K562 (cell line): ENCODE results near the gene DUOXA2. TPM values are rescaled to one million over a fixed set of nuclear protein-coding genes. Genes with fewer than 3 reads are reported as not detected.

Source experiments
- AFF1 ChIP-seq, 2 experiments: fragments of 450-650 bp; IDR thresholded peaks; 2 replicates each; pipeline ENCODE4 v1.6.1; 2018; ENCODE audit warnings: mild to moderate bottlenecking in 2 of 2, low read depth in 1 of 2; ENCODE audit not compliant: partially characterized antibody in 2 of 2
- ATF2 ChIP-seq: sonication (generic); formaldehyde crosslinking; IDR thresholded peaks from 2 replicates; pipeline ENCODE4 v1.8.1; 2022; ENCODE audit warnings: missing genetic modification reagents
- CXXC5 ChIP-seq: fragments of 250-450 bp; sonication (Bioruptor Pico); IDR thresholded peaks from 2 replicates; pipeline ENCODE4 v1.8.0; 2022; ENCODE audit warnings: inconsistent platforms, mild to moderate bottlenecking, moderate library complexity
- DLX4 ChIP-seq: fragments of 250-450 bp; sonication (Bioruptor Pico); IDR thresholded peaks from 2 replicates; pipeline ENCODE4 v1.6.1; 2021; ENCODE audit warnings: mild to moderate bottlenecking
- E2F6 ChIP-seq, 2 experiments: IDR thresholded peaks; 2 replicates each; pipeline ENCODE4 v1.6.1; 2011; ENCODE audit warnings: borderline replicate concordance in 1 of 2, control low read depth in 1 of 2, low read depth in 1 of 2, low read length in 1 of 2, mild to moderate bottlenecking in 1 of 2, mixed read lengths in 1 of 2, moderate library complexity in 1 of 2; ENCODE audit not compliant: insufficient read depth in 1 of 2, insufficient read length in 1 of 2, poor library complexity in 1 of 2, severe bottlenecking in 1 of 2; ENCODE audit errors: extremely low read depth in 1 of 2
- FOXA3 ChIP-seq, 2 experiments: fragments of 450-650 bp in 1 of 2; sonication (generic) in 1 of 2; formaldehyde crosslinking; IDR thresholded peaks in 1 of 2; conservative IDR thresholded peaks in 1 of 2; 2 replicates each; pipeline versions ENCODE4 v1.4.0 to v1.8.0; 2020 to 2022; ENCODE audit warnings: mild to moderate bottlenecking in 2 of 2, missing genetic modification reagents in 1 of 2
- HDAC8 ChIP-seq: fragments of 450-650 bp; IDR thresholded peaks from 2 replicates; pipeline ENCODE4 v1.6.1; 2016; ENCODE audit warnings: mild to moderate bottlenecking, missing genetic modification characterization, moderate library complexity, missing compliant biosample characterization
- HES1 ChIP-seq: fragments of 450-650 bp; IDR thresholded peaks from 2 replicates; pipeline ENCODE4 v1.6.1; 2016; ENCODE audit warnings: low read depth, mild to moderate bottlenecking, moderate library complexity
- HIVEP1 ChIP-seq: fragments of 250-450 bp; sonication (Bioruptor Pico); IDR thresholded peaks from 2 replicates; pipeline ENCODE4 v1.4.0; 2020; ENCODE audit warnings: mild to moderate bottlenecking
- HNRNPH1 ChIP-seq: fragments of 200-400 bp; formaldehyde crosslinking; optimal IDR thresholded peaks from 2 replicates; pipeline ENCODE3; 2017; ENCODE audit warnings: low read depth, mild to moderate bottlenecking, low read length, moderate library complexity
- TRIM25 ChIP-seq: fragments of 450-650 bp; IDR thresholded peaks from 2 replicates; pipeline ENCODE4 v1.7.0; 2016; ENCODE audit warnings: borderline replicate concordance
- TRIM28 ChIP-seq: fragments of 450-650 bp; IDR thresholded peaks from 2 replicates; pipeline ENCODE4 v1.6.1; 2017
- ZNF134 ChIP-seq: fragments of 250-450 bp; sonication (Bioruptor Pico); conservative IDR thresholded peaks from 2 replicates; pipeline ENCODE4 v1.4.0; 2020
- ZNF174 ChIP-seq: fragments of 250-450 bp; sonication (Bioruptor Pico); IDR thresholded peaks from 2 replicates; pipeline ENCODE4 v1.4.0; 2020; ENCODE audit warnings: mild to moderate bottlenecking
- ZNF436 ChIP-seq: fragments of 250-450, 450-650 bp; sonication (Bioruptor Pico); formaldehyde crosslinking; IDR thresholded peaks from 2 replicates; pipeline ENCODE4 v1.7.0; 2020; ENCODE audit warnings: mild to moderate bottlenecking
- polyA plus RNA-seq, 8 experiments: library from polyadenylated mRNA; depleted of rRNA in 4 of 8; stranded (reverse) in 5 of 8; unstranded in 3 of 8; fragments of >200 nt; fragmentation: Nextera tagmentation in 2 of 8; fragmentation: Illumina TruSeq in 1 of 8; extraction: Ambion mirVana in 2 of 8; extraction: Trizol in 1 of 8; gene quantifications; 2 replicates each; pipeline versions ENCODE4 v1.2.1 to v1.2.3, GENCODE V29; 2011 to 2014; ENCODE audit warnings: inconsistent platforms in 1 of 8, missing spikeins in 1 of 8
- total RNA-seq, 7 experiments: library from RNA; depleted of rRNA in 6 of 7; stranded (reverse); fragments of >200 nt in 6 of 7; fragmentation: Illumina TruSeq in 2 of 7; extraction: Trizol in 2 of 7; gene quantifications; 2 replicates each; pipeline versions ENCODE4 v1.2.1 to v1.2.3, GENCODE V29; 2011 to 2021; ENCODE audit warnings: low replicate concordance in 1 of 7

Gene DUOXA2
- total and polyA plus RNA-seq, 9 of the 15 experiments (the other 6 are each of a cell fraction or from before 2014, with no cell fraction given), result not detected

GRCh38 chr15:45166834-45167630 lies 52.9 kb downstream of the DUOXA2 start (continued):
- TF ChIP-seq HES1 (no peak), ATF2 (CRISPR knock-in tag) (no peak), ZNF174 (no peak), E2F6 (IDR thresholded peaks at IDR 0.05; ENCODE audit: borderline replicate concordance in 1 of 2, extremely low read depth in 1 of 2, insufficient read depth in 1 of 2, insufficient read length in 1 of 2, low read depth in 1 of 2, low read length in 1 of 2, poor library complexity in 1 of 2, severe bottlenecking in 1 of 2) (peak; percentile 83 to 98), ZNF436 (CRISPR knock-in tag) (no peak), HNRNPH1 (no peak), HDAC8 (peak; percentile 38; the same call in 1 of the 2 replicates), FOXA3 (CRISPR knock-in tag; conservative IDR thresholded peaks at IDR 0.05 in 1 of 2, IDR thresholded peaks at IDR 0.05 in 1 of 2) (no peak), HIVEP1 (CRISPR knock-in tag) (no peak), ZNF134 (CRISPR knock-in tag) (no peak), TRIM25 (no peak), AFF1 (IDR thresholded peaks at IDR 0.05; ENCODE audit: low read depth in 1 of 2, partially characterized antibody in 2 of 2) (no peak), DLX4 (CRISPR knock-in tag) (no peak), TRIM28 (no peak), CXXC5 (peak; percentile 77)
